NB4 (cell line): ENCODE measurements around the gene KRABD2.

Experiments used
- CTCF ChIP-seq: IDR thresholded peaks from one replicate; pipeline ENCODE4 v1.5.1; 2012; ENCODE audit warnings: low read depth, low read length
- MAX ChIP-seq: IDR thresholded peaks from 2 replicates; pipeline ENCODE4 v1.6.1; 2011; ENCODE audit warnings: low read depth, low read length
- POLR2A ChIP-seq: IDR thresholded peaks from 2 replicates; pipeline ENCODE4 v1.6.1; 2011; ENCODE audit warnings: mild to moderate bottlenecking; ENCODE audit not compliant: insufficient read length; ENCODE audit errors: extremely low read depth

- TF ChIP-seq POLR2A (no peak), CTCF (no peak), MAX (no peak)
Observed at GRCh38 chr17:8365143-8365542, 11.4 kb downstream of the KRABD2 start.
